Renal cortex interstitium (tissue), 11 donors: ENCODE measurements around the gene COL1A2. TPM values are rescaled to one million over a fixed set of nuclear protein-coding genes. Genes with fewer than 3 reads are reported as not detected.

Experiments
- DNase-seq, 11 donors: peaks; one replicate each; pipeline ENCODE4 v3.0.0-alpha.2; 2013; ENCODE audit warnings: low read depth in 9 of 11, low spot score in 4 of 11; ENCODE audit errors: extremely low read depth in 1 of 11
- polyA plus RNA-seq, 3 donors: library from polyadenylated mRNA; unstranded; fragments of 120-200 nt; gene quantifications; one replicate each; pipeline ENCODE4 v1.2.1, GENCODE V29; 2013; ENCODE audit not compliant: insufficient read length in 3 of 3

The COL1A2 gene
- polyA plus RNA-seq, 3 donors = 650 to 944 (median 656) TPM

GRCh38 chr7:94445696-94446194 lies 51.0 kb downstream of the COL1A2 start:
- no peak for DNase-seq

- DNase-seq = no peak
Observed at GRCh38 chr7:94446308-94446707, 51.6 kb downstream of the COL1A2 start.

GRCh38 chr7:94449151-94449725 lies 54.5 kb downstream of the COL1A2 start:
- DNase-seq = peak in 4 of 11 donors; percentile 20 to 37 (median 30)

GRCh38 chr7:94450044-94450697 lies 55.5 kb downstream of the COL1A2 start:
- no peak for DNase-seq

GRCh38 chr7:94451187-94451586 lies 56.5 kb downstream of the COL1A2 start:
- DNase-seq = peak in 2 of 11 donors; percentile 29

- peak in 6 of 11 donors; percentile 29 to 64 (median 50) for DNase-seq
Observed at GRCh38 chr7:94452239-94452638, 57.5 kb downstream of the COL1A2 start.

GRCh38 chr7:94453898-94454297 lies 59.2 kb downstream of the COL1A2 start:
- DNase-seq = no peak

GRCh38 chr7:94458041-94458440 lies 63.3 kb downstream of the COL1A2 start:
- DNase-seq = no peak

- DNase-seq = no peak
Observed at GRCh38 chr7:94466516-94466915, 71.8 kb downstream of the COL1A2 start.

- no peak for DNase-seq
Observed at GRCh38 chr7:94471604-94472003, 76.9 kb downstream of the COL1A2 start.

- no peak for DNase-seq
Observed at GRCh38 chr7:94472608-94473007, 77.9 kb downstream of the COL1A2 start.

GRCh38 chr7:94476251-94476840 lies 81.7 kb downstream of the COL1A2 start:
- DNase-seq = no peak

GRCh38 chr7:94477878-94478277 lies 83.2 kb downstream of the COL1A2 start:
- DNase-seq = no peak

- DNase-seq = no peak
Observed at GRCh38 chr7:94478648-94479214, 84.0 kb downstream of the COL1A2 start.

Other genes with a start within 250 kb of the COL1A2 start
- 10 to 100 TPM; 38.1 to 47.9 (median 46.4) TPM for gene CASD1, start 114.9 kb downstream of the COL1A2 start, polyA plus RNA-seq